ENCODE data around the gene PSME4. TPM values are rescaled to one million over a fixed set of nuclear protein-coding genes. Genes with fewer than 3 reads are reported as not detected.

Gene PSME4
- total RNA-seq = 14.4 and 18.0 TPM in 2 replicates

GRCh38 chr2:53970724-53971602 is at the start of gene PSME4:
PSME4 (minus strand) TSS chr2:53970993; CDS start chr2:53970784, 209 bp downstream.

GRCh38 chr2:53859206-53860181 is 111.3 kb downstream of the PSME4 start, which contains the start of gene GPR75:
GPR75 (minus strand) TSS chr2:53859967; CDS start chr2:53854756, 5,211 bp downstream.

Other genes starting within 250 kb of the PSME4 start
- 7.9 and 8.5 TPM in 2 replicates for gene CHAC2, start 203.2 kb downstream of the PSME4 start, total RNA-seq
- gene ASB3, start 184.0 kb downstream of the PSME4 start, total RNA-seq = 16.3 and 16.4 TPM in 2 replicates
- 72.3 and 72.8 TPM in 2 replicates for gene ERLEC1, start 183.9 kb downstream of the PSME4 start, total RNA-seq
- gene GPR75, start 111.0 kb downstream of the PSME4 start, total RNA-seq = 0.67 and 0.89 TPM in 2 replicates
- gene ACYP2, start 144.6 kb upstream of the PSME4 start, total RNA-seq = 5.2 and 7.6 TPM in 2 replicates

Measured in bronchus fibroblast of lung (primary cell).